Fibroblast of lung (primary cell): ENCODE data around the gene TEX2. TPM values are rescaled to one million over a fixed set of nuclear protein-coding genes. Genes with fewer than 3 reads are reported as not detected.

Experiments used
- DNase-seq, 2 donors: peaks; one replicate each; pipeline versions ENCODE4 v3.0.0 to v3.0.0-alpha.2; 2010; ENCODE audit warnings: low read depth in 2 of 2
- H2AFZ ChIP-seq: 2 replicates; pipeline ENCODE4 v1.5.1; 2012; ENCODE audit warnings: low read length, control low read depth, inconsistent platforms
- H3K27ac ChIP-seq: 2 replicates; pipeline ENCODE4 v1.5.1; 2011; ENCODE audit warnings: low read length, control low read depth; ENCODE audit not compliant: insufficient read depth
- H3K27me3 ChIP-seq: 2 replicates; pipeline ENCODE4 v1.5.1; 2011; ENCODE audit warnings: mild to moderate bottlenecking, low read length; ENCODE audit not compliant: control insufficient read depth, insufficient read depth
- H3K36me3 ChIP-seq: 2 replicates; pipeline ENCODE4 v1.5.1; 2011; ENCODE audit warnings: low read length; ENCODE audit not compliant: control insufficient read depth, insufficient read depth
- H3K4me1 ChIP-seq: 2 replicates; pipeline ENCODE4 v1.5.1; 2011; ENCODE audit warnings: low read length; ENCODE audit not compliant: control insufficient read depth, insufficient read depth; ENCODE audit errors: extremely low read depth
- H3K4me2 ChIP-seq: 2 replicates; pipeline ENCODE4 v1.5.1; 2011; ENCODE audit warnings: low read length, control low read depth; ENCODE audit not compliant: insufficient read depth; ENCODE audit errors: extremely low read depth
- H3K4me3 ChIP-seq, 4 experiments: fragments of 200-600 bp in 1 of 4; sonication (generic) in 1 of 4; replicated peaks in 1 of 4; 2 replicates each; pipeline ENCODE4 v1.5.1; 2011 to 2016; ENCODE audit warnings: low read length in 4 of 4, low read depth in 3 of 4, mild to moderate bottlenecking in 3 of 4, control low read depth in 2 of 4, inconsistent platforms in 1 of 4, mixed read lengths in 1 of 4; ENCODE audit not compliant: insufficient read depth in 1 of 4; ENCODE audit errors: control extremely low read depth in 1 of 4
- H3K79me2 ChIP-seq: 2 replicates; pipeline ENCODE4 v1.5.1; 2012; ENCODE audit warnings: mild to moderate bottlenecking, low read length, inconsistent platforms; ENCODE audit not compliant: control insufficient read depth, insufficient read depth
- H3K9ac ChIP-seq: 2 replicates; pipeline ENCODE4 v1.5.1; 2011; ENCODE audit warnings: mild to moderate bottlenecking, low read length, control low read depth; ENCODE audit not compliant: insufficient read depth
- H3K9me3 ChIP-seq: 2 replicates; pipeline ENCODE4 v1.5.1; 2012; ENCODE audit warnings: low read depth, low read length; ENCODE audit not compliant: control insufficient read depth, insufficient read depth
- H4K20me1 ChIP-seq: 2 replicates; pipeline ENCODE4 v1.5.1; 2011; ENCODE audit warnings: low read length; ENCODE audit not compliant: control insufficient read depth, insufficient read depth; ENCODE audit errors: extremely low read depth
- EZH2 ChIP-seq: IDR thresholded peaks from 2 replicates; pipeline ENCODE4 v1.5.1; 2012; ENCODE audit warnings: low read length, control low read depth, mild to moderate bottlenecking; ENCODE audit errors: missing control alignments
- polyA plus RNA-seq, 2 donors: library from polyadenylated mRNA; depleted of rRNA in 1 of 2; stranded (reverse) in 1 of 2; unstranded in 1 of 2; fragments of >200 nt; gene quantifications; 2 replicates each; pipeline ENCODE4 v1.2.1, GENCODE V29; 2011 to 2012; ENCODE audit warnings: missing spikeins in 1 of 2
- total RNA-seq: library from RNA; depleted of rRNA; stranded (reverse); fragments of >200 nt; gene quantifications from 2 replicates; pipeline ENCODE4 v1.2.1, GENCODE V29; 2014
- TF ChIP-seq, protein P1 (sequence below), 2 donors: IDR thresholded peaks in 1 of 2; conservative IDR thresholded peaks in 1 of 2; 1 replicate in 1 of 2; 2 replicates in 1 of 2; pipeline ENCODE4 v1.5.1; 2011 to 2012; ENCODE audit warnings: low read length in 2 of 2, control low read depth in 1 of 2, inconsistent platforms in 1 of 2, low read depth in 1 of 2, mild to moderate bottlenecking in 1 of 2

Gene TEX2
- total and polyA plus RNA-seq, 2 donors (not counting 1 experiment from before 2014, with no cell fraction given), result 18.6 to 33.4 TPM

DNA sequence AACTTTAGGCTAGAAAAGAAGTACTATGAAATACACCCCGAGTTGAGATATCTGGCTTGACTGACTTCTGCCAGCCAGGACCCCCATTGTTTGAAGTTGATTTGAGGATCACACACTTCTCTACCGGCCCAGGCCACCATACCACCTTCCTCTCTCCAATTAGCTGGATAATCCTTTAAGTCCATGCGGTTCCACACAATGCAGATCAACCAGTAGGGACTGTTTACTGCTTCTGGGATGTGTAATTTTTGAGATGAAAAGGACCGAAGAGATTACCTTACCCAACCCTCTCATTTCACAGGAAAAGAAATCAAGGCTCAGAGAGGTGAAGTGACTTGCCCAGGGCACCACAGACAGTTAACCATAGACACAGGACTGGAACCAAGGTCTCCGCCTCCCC lies 153.7 kb downstream of the TEX2 start:
- Histone ChIP-seq H3K9ac (no peak overlapping the region), H3K79me2 (no peaks in the 10 kb centered on the region), H3K9me3 (no peaks in the 10 kb centered on the region), H3K27me3 (no peaks in the 10 kb centered on the region), H3K4me1 (no peaks in the 10 kb centered on the region), H3K4me3 (no peak overlapping the region), H3K36me3 (no peaks in the 10 kb centered on the region), H4K20me1 (no peaks in the 10 kb centered on the region), H3K4me2 (no peak overlapping the region), H2AFZ (no peak overlapping the region), H3K27ac (no peak overlapping the region)
- no peak for DNase-seq
- TF ChIP-seq, protein P1, sequence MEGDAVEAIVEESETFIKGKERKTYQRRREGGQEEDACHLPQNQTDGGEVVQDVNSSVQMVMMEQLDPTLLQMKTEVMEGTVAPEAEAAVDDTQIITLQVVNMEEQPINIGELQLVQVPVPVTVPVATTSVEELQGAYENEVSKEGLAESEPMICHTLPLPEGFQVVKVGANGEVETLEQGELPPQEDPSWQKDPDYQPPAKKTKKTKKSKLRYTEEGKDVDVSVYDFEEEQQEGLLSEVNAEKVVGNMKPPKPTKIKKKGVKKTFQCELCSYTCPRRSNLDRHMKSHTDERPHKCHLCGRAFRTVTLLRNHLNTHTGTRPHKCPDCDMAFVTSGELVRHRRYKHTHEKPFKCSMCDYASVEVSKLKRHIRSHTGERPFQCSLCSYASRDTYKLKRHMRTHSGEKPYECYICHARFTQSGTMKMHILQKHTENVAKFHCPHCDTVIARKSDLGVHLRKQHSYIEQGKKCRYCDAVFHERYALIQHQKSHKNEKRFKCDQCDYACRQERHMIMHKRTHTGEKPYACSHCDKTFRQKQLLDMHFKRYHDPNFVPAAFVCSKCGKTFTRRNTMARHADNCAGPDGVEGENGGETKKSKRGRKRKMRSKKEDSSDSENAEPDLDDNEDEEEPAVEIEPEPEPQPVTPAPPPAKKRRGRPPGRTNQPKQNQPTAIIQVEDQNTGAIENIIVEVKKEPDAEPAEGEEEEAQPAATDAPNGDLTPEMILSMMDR (conservative IDR thresholded peaks at IDR 0.05 in 1 of 2, IDR thresholded peaks at IDR 0.05 in 1 of 2; ENCODE audit: low read depth in 1 of 2, low read length in 2 of 2), result no peak
- TF ChIP-seq EZH2, result no peak

DNA sequence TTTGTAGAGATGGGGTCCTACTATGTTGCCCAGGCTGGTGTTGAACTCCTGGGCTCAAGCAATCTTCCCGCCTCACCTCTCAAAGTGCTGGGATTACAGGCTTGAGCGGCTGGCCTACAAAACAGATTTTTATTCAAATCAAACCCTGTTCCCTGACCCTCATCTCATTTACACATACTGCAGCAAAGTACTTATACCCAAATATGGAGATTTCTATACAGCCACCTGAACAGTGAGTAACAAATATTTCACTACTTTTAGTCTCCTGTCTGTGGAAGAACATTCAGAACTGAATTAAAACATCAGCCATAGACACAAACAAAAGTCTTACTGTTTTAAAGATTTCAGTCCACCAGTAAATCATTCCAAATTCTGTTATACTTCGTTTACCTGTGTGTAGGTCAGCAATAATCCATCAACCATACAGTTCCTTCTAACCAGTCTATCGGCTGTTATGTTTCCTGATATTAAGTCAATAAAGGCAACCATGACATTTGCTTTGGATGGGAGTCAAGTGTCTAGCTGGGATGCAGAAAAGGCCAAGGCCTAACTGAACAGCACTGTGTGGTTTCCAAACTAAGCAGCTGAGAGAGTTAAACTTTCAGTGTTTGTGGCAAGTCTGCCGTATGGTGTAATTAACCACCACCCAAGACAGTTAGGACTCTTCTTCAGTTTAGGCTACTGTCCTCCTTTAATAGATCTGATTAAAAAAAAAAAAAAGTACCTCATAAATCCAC lies 155.4 kb downstream of the TEX2 start:
- Histone ChIP-seq H3K4me2 (no peak overlapping the region), H3K36me3 (no peaks in the 10 kb centered on the region), H3K27me3 (no peaks in the 10 kb centered on the region), H2AFZ (no peak overlapping the region), H3K4me3 (no peak overlapping the region), H3K4me1 (no peaks in the 10 kb centered on the region), H3K9me3 (no peaks in the 10 kb centered on the region), H3K9ac (no peak overlapping the region), H4K20me1 (no peaks in the 10 kb centered on the region), H3K79me2 (no peaks in the 10 kb centered on the region), H3K27ac (no peak overlapping the region)
- TF ChIP-seq, protein P1 (conservative IDR thresholded peaks at IDR 0.05 in 1 of 2, IDR thresholded peaks at IDR 0.05 in 1 of 2; ENCODE audit: low read depth in 1 of 2, low read length in 2 of 2), result no peak
- TF ChIP-seq EZH2, result no peak
- no peak for DNase-seq

DNA sequence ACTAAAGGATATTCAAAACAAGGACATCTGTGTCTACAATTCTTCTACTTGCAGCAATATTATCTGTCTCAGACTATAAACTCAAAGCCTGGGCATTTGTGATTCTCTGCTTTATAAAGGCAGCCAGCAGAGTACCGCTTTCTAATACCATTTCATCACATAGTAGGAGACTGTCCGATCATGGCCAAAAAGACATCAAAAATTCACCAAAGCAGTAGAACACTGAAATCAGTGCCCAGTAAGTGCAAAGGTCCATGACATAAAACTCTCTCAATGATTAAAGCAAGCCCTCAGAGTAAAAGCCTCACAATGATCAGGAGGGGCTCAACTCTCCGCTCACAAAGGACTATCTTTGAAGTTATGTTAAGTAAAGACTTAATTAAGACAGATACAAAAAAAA lies 156.1 kb downstream of the TEX2 start:
- H3K4me3 ChIP-seq, result no peak overlapping the region
- no peaks in the 10 kb centered on the region for H3K79me2 ChIP-seq
- H3K9me3 ChIP-seq, result no peaks in the 10 kb centered on the region
- no peak overlapping the region for H3K27ac ChIP-seq
- H3K4me1 ChIP-seq, result no peaks in the 10 kb centered on the region
- no peak overlapping the region for H3K4me2 ChIP-seq
- H3K36me3 ChIP-seq, result no peaks in the 10 kb centered on the region
- H4K20me1 ChIP-seq, result no peaks in the 10 kb centered on the region
- no peak overlapping the region for H3K9ac ChIP-seq
- no peaks in the 10 kb centered on the region for H3K27me3 ChIP-seq
- no peak for DNase-seq
- TF ChIP-seq, protein P1 (conservative IDR thresholded peaks at IDR 0.05 in 1 of 2, IDR thresholded peaks at IDR 0.05 in 1 of 2; ENCODE audit: low read depth in 1 of 2, low read length in 2 of 2), result no peak
- no peak for TF ChIP-seq EZH2
- H2AFZ ChIP-seq, result no peak overlapping the region
